ENCODE measurements around the gene MAP1S.

Gene MAP1S

GRCh38 chr19:17688853-17689595 is 30.3 kb upstream of the MAP1S start:
- no peak for DNase-seq

- DNase-seq, result no peak
These were observed 26.7 kb upstream of the MAP1S start for GRCh38 chr19:17692566-17692965.

- no peak for DNase-seq
These were observed 24.1 kb upstream of the MAP1S start for GRCh38 chr19:17695198-17695597.

GRCh38 chr19:17703824-17704463 is 15.3 kb upstream of the MAP1S start:
- DNase-seq, result no peak

- no peak for DNase-seq
These were observed 12.5 kb upstream of the MAP1S start for GRCh38 chr19:17706750-17707181.

- DNase-seq, result no peak
These were observed 7.4 kb upstream of the MAP1S start for GRCh38 chr19:17711851-17712250.

- no peak for DNase-seq
These were observed 2.9 kb upstream of the MAP1S start for GRCh38 chr19:17716309-17716929.

GRCh38 chr19:17718550-17718946 is 732 bp upstream of the MAP1S start:
- DNase-seq, result no peak

GRCh38 chr19:17719730-17720400 is 585 bp downstream of the MAP1S start:
- no peak for DNase-seq

- no peak for DNase-seq
These were observed 1.2 kb downstream of the MAP1S start for GRCh38 chr19:17720440-17720839.

- DNase-seq, result no peak
These were observed 1.9 kb downstream of the MAP1S start for GRCh38 chr19:17721111-17721628.

GRCh38 chr19:17721821-17722220 is 2.5 kb downstream of the MAP1S start:
- DNase-seq, result no peak

- DNase-seq, result no peak
These were observed 3.5 kb downstream of the MAP1S start for GRCh38 chr19:17722655-17723240.

GRCh38 chr19:17724655-17725054 is 5.4 kb downstream of the MAP1S start:
- DNase-seq, result no peak

- DNase-seq, result no peak
These were observed 6.3 kb downstream of the MAP1S start for GRCh38 chr19:17725422-17726078.

GRCh38 chr19:17726136-17726741 is 7.0 kb downstream of the MAP1S start:
- no peak for DNase-seq

GRCh38 chr19:17726964-17727773 is 7.9 kb downstream of the MAP1S start:
- no peak for DNase-seq

GRCh38 chr19:17727843-17728242 is 8.6 kb downstream of the MAP1S start:
- no peak for DNase-seq

GRCh38 chr19:17733127-17733526 is 13.8 kb downstream of the MAP1S start:
- no peak for DNase-seq

GRCh38 chr19:17734146-17734545 is 14.9 kb downstream of the MAP1S start:
- no peak for DNase-seq

GRCh38 chr19:17735410-17735809 is 16.1 kb downstream of the MAP1S start:
- no peak for DNase-seq

Data from NCI-H2081 treated with DMSO at 0.1 percent for 48 hours (cell line).